HEK293T (cell line): ENCODE results near the gene GCN1.

Source experiments
- ARNT ChIP-seq: fragments of 450-650 bp; IDR thresholded peaks from 2 replicates; pipeline ENCODE4 v1.6.1; 2017; ENCODE audit warnings: mild to moderate bottlenecking
- BHLHE40 ChIP-seq: fragments of 450-650 bp; IDR thresholded peaks from 2 replicates; pipeline ENCODE4 v1.6.1; 2016; ENCODE audit warnings: mild to moderate bottlenecking, moderate library complexity, borderline replicate concordance
- CTBP1 ChIP-seq: fragments of 450-650 bp; IDR thresholded peaks from 2 replicates; pipeline ENCODE4 v1.6.1; 2016; ENCODE audit warnings: borderline replicate concordance
- ELF4 ChIP-seq: fragments of 450-650 bp; IDR thresholded peaks from 2 replicates; pipeline ENCODE4 v1.6.1; 2017; ENCODE audit warnings: antibody characterized with exemption
- FOXA1 ChIP-seq: fragments of 450-650 bp; IDR thresholded peaks from 2 replicates; pipeline ENCODE4 v1.6.1; 2016; ENCODE audit warnings: mild to moderate bottlenecking
- FOXK2 ChIP-seq: fragments of 450-650 bp; IDR thresholded peaks from 2 replicates; pipeline ENCODE4 v1.6.1; 2016; ENCODE audit warnings: mild to moderate bottlenecking
- FOXM1 ChIP-seq: fragments of 450-650 bp; IDR thresholded peaks from 2 replicates; pipeline ENCODE4 v1.6.1; 2017; ENCODE audit warnings: mild to moderate bottlenecking, borderline replicate concordance
- HDGF ChIP-seq: fragments of 450-650 bp; IDR thresholded peaks from 2 replicates; pipeline ENCODE4 v1.6.1; 2017; ENCODE audit warnings: antibody characterized with exemption, borderline replicate concordance
- L3MBTL2 ChIP-seq: fragments of 450-650 bp; conservative IDR thresholded peaks from 2 replicates; pipeline ENCODE4 v1.6.1; 2016; ENCODE audit warnings: mild to moderate bottlenecking
- LEF1 ChIP-seq: fragments of 450-650 bp; IDR thresholded peaks from 2 replicates; pipeline ENCODE4 v1.6.1; 2017; ENCODE audit warnings: mild to moderate bottlenecking, borderline replicate concordance
- NFRKB ChIP-seq: fragments of 450-650 bp; IDR thresholded peaks from 2 replicates; pipeline ENCODE4 v1.6.1; 2016; ENCODE audit warnings: mild to moderate bottlenecking, moderate library complexity
- SP1 ChIP-seq: fragments of 450-650 bp; IDR thresholded peaks from 2 replicates; pipeline ENCODE4 v1.6.1; 2017
- TARDBP ChIP-seq: fragments of 450-650 bp; IDR thresholded peaks from 2 replicates; pipeline ENCODE4 v1.6.1; 2016
- ZNF384 ChIP-seq: fragments of 450-650 bp; IDR thresholded peaks from 2 replicates; pipeline ENCODE4 v1.6.1; 2016

DNA sequence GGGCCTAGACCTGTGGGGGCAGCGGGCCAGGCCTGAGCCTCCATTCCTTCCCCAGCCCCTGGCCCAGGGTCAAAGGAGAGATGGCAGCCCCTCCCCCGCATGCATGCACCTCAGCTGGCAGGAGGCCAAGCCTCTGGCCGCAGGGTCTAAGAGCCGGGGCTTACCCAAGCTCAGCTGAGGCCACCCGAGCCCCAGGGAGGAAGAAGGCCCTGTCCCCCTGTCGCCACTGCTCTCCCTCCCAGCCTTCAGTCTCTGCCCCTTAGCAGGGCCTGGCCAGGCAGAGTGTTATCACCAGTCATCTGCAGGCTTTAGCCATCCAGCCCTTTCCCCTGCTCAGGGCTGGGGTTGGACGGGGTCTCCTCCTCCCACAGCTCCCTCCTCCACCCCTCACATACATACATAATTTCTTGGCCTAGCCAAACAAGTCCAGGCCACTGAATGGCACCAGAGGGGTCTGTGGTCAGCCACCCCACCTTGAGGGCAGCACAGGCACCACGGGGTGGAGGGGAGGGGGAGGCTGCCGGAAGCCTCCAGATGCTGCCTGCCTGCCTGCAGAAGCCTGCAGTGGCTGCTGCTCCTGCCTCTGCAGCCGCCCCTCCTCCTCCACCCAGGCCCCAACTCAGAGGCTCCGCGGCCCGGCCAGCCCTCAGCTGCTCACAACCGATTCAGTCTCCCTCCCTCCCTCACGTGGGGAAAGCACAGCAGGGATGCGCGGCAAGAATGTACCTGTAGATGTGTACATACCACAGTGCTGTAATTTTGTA lies 100.7 kb downstream of the GCN1 start:
- TF ChIP-seq FOXK2 = no peak
- TF ChIP-seq HDGF = no peak
- TF ChIP-seq TARDBP = no peak
- no peak for TF ChIP-seq L3MBTL2
- TF ChIP-seq ELF4 = no peak
- no peak for TF ChIP-seq BHLHE40
- no peak for TF ChIP-seq SP1
- no peak for TF ChIP-seq ARNT
- TF ChIP-seq CTBP1 = no peak
- no peak for TF ChIP-seq FOXM1
- TF ChIP-seq ZNF384 = no peak
- no peak for TF ChIP-seq NFRKB
- TF ChIP-seq LEF1 = no peak
- TF ChIP-seq FOXA1 = no peak
